Measurements from ENCODE around the gene GRID2. TPM values are rescaled to one million over a fixed set of nuclear protein-coding genes. Genes with fewer than 3 reads are reported as not detected.

Gene GRID2
- total and polyA plus RNA-seq, 2 of the 4 experiments (the other 2 are of a cell fraction), result under 0.01 TPM; not detected in 1

DNA sequence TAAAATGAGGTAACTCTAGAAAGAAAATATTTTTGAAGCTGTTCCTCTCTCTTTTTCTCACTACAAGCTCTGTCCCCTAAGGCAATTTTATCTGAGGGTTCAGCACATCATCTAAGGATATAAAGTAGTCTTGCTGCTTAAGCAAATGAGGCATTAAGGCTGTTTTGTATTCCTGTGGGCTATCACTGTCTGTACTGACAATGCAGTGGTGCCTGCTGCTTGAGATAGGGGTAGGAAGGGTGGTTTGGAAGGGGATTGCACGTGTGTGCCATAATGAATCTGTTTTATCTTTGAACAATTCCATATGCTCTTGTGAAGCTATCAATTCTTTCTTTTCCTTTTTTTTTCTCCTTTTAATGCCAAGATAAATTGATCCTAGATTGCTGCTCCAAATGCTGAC lies 1396.8 kb downstream of the GRID2 start:
- no peak overlapping the region for H2AK5ac ChIP-seq (ENCODE audit: low read depth, low read length)
- no peaks in the 10 kb centered on the region for H3K4me1 ChIP-seq (ENCODE audit: control insufficient read depth, insufficient read depth, low read length)
- H2BK5ac ChIP-seq (ENCODE audit: low read depth, low read length, poor library complexity, severe bottlenecking), result no peak overlapping the region
- H3K14ac ChIP-seq (replicated peaks; ENCODE audit: low read depth, low read length), result no peak overlapping the region
- H4K20me1 ChIP-seq (ENCODE audit: insufficient read depth, low read length), result no peaks in the 10 kb centered on the region
- no peak for DNase-seq
- H4K8ac ChIP-seq (ENCODE audit: low read depth in 2 of 2, low read length in 2 of 2), result no peak overlapping the region
- no peak overlapping the region for H2AK9ac ChIP-seq (replicated peaks; ENCODE audit: low read depth, low read length, poor library complexity)
- no peak overlapping the region for H3K4me2 ChIP-seq (ENCODE audit: low read depth, low read length)
- H2BK20ac ChIP-seq (ENCODE audit: low read depth, low read length), result no peak overlapping the region
- no peak overlapping the region for H3K18ac ChIP-seq (ENCODE audit: low read depth, low read length)
- no peak overlapping the region for H3K56ac ChIP-seq (ENCODE audit: extremely low read depth, insufficient read depth, low read length)
- no peak overlapping the region for H3K9ac ChIP-seq (ENCODE audit: low read depth, low read length)
- no peaks in the 10 kb centered on the region for H3K36me3 ChIP-seq (ENCODE audit: control insufficient read depth, insufficient read depth, low read length)
- no peak overlapping the region for H2BK15ac ChIP-seq (ENCODE audit: low read depth, low read length)
- TF ChIP-seq, protein P1, sequence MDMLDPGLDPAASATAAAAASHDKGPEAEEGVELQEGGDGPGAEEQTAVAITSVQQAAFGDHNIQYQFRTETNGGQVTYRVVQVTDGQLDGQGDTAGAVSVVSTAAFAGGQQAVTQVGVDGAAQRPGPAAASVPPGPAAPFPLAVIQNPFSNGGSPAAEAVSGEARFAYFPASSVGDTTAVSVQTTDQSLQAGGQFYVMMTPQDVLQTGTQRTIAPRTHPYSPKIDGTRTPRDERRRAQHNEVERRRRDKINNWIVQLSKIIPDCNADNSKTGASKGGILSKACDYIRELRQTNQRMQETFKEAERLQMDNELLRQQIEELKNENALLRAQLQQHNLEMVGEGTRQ (IDR thresholded peaks at IDR 0.05; ENCODE audit: low read depth, low read length), result no peak
- TF ChIP-seq CHD1 (IDR thresholded peaks at IDR 0.05; ENCODE audit: low read depth, low read length) (no peak), BHLHE40 (IDR thresholded peaks at IDR 0.05; ENCODE audit: low read depth, low read length) (no peak), NFE2L2 (IDR thresholded peaks at IDR 0.05; ENCODE audit: low read depth, low read length) (no peak), MAFK (IDR thresholded peaks at IDR 0.05; ENCODE audit: low read depth, low read length) (no peak), RCOR1 (IDR thresholded peaks at IDR 0.05; ENCODE audit: insufficient replicate concordance, low read length) (no peak), RAD21 (IDR thresholded peaks at IDR 0.05; ENCODE audit: low read length) (no peak)
- ATAC-seq (ENCODE audit: low read depth), result no peak
- no CpG with 5 or more reads among the region's 1 CpG for WGBS, 2 experiments (ENCODE audit: extremely low coverage in 2 of 2, insufficient read length in 1 of 2)
- no peak overlapping the region for H3K27ac ChIP-seq (ENCODE audit: insufficient read depth, low read length)
- intact Hi-C loops (cut with micrococcal nuclease), result no loop called here
- H3K9me1 ChIP-seq (ENCODE audit: insufficient read depth, low read length), result no peaks in the 10 kb centered on the region
- BruUV-seq (replicated peaks), result no TSS peak
- in situ Hi-C loops (cut with MboI; ENCODE audit: low sequenced_read_pairs), result no loop called here
- no peak overlapping the region for H3K4me3 ChIP-seq (ENCODE audit: insufficient read depth, low read depth, low read length)
- no peak overlapping the region for H4K91ac ChIP-seq (ENCODE audit: insufficient read depth, low read depth, low read length)
- no peak overlapping the region for H3K23ac ChIP-seq (ENCODE audit: low read depth, low read length)
- no peaks in the 10 kb centered on the region for H3K27me3 ChIP-seq (ENCODE audit: control insufficient read depth, insufficient read depth, low read length)
- peak overlapping the region; percentile 51 for H2AFZ ChIP-seq (replicated peaks; ENCODE audit: low read length, poor library complexity)
- no peak overlapping the region for H4K5ac ChIP-seq (ENCODE audit: low read depth, low read length)
- ChIA-PET CTCF (interaction anchor here (1.0 kb wide), 1 partner anchor 9 kb away, joined by 3 read pairs; no protein-coding TSS in a partner anchor), POLR2A (ENCODE audit: unreplicated experiment) (no interaction called here)
- H2BK120ac ChIP-seq (ENCODE audit: low read depth, low read length), result no peak overlapping the region
- H3K79me1 ChIP-seq (ENCODE audit: low read depth in 1 of 2, low read length in 2 of 2), result no peaks in the 10 kb centered on the region
- no peaks in the 10 kb centered on the region for H3K9me3 ChIP-seq (ENCODE audit: control insufficient read depth, insufficient read depth, low read length)
- dilution Hi-C loops (cut with HindIII; ENCODE audit: low sequenced_read_pairs, unreplicated experiment), result no loop called here
- no peak overlapping the region for H3K4ac ChIP-seq (ENCODE audit: low read depth, low read length)
